Cortex of kidney (tissue), 1 donor: ENCODE results near the gene DCHS2.

Experiments
- DNase-seq: peaks from one replicate; lab custom pipeline; 2025; lab: John Stamatoyannopoulos, UW

DCHS2 gene

GRCh38 chr4:154489558-154490233, 1.9 kb downstream of the DCHS2 start:
- DNase-seq: no peak

- DNase-seq: no peak
These were observed 4.5 kb downstream of the DCHS2 start for GRCh38 chr4:154487145-154487544.

GRCh38 chr4:154485127-154485773, 6.3 kb downstream of the DCHS2 start:
- DNase-seq: no peak

- no peak for DNase-seq
These were observed 13.1 kb downstream of the DCHS2 start for GRCh38 chr4:154478547-154478946.

GRCh38 chr4:154478128-154478527, 13.5 kb downstream of the DCHS2 start:
- no peak for DNase-seq

- no peak for DNase-seq
These were observed 15.4 kb downstream of the DCHS2 start for GRCh38 chr4:154476232-154476631.

- no peak for DNase-seq
These were observed 15.8 kb downstream of the DCHS2 start for GRCh38 chr4:154475820-154476219.

- no peak for DNase-seq
These were observed 18.1 kb downstream of the DCHS2 start for GRCh38 chr4:154473497-154473896.

- no peak for DNase-seq
These were observed 18.7 kb downstream of the DCHS2 start for GRCh38 chr4:154472858-154473257.

- DNase-seq: no peak
These were observed 19.9 kb downstream of the DCHS2 start for GRCh38 chr4:154471526-154472331.

GRCh38 chr4:154471032-154471431, 20.6 kb downstream of the DCHS2 start:
- no peak for DNase-seq

GRCh38 chr4:154467886-154468285, 23.7 kb downstream of the DCHS2 start:
- DNase-seq: no peak

GRCh38 chr4:154466336-154466735, 25.3 kb downstream of the DCHS2 start:
- no peak for DNase-seq

- DNase-seq: no peak
These were observed 26.5 kb downstream of the DCHS2 start for GRCh38 chr4:154465085-154465484.

- DNase-seq: no peak
These were observed 26.9 kb downstream of the DCHS2 start for GRCh38 chr4:154464654-154465053.

GRCh38 chr4:154462081-154462810, 29.4 kb downstream of the DCHS2 start:
- DNase-seq: no peak

GRCh38 chr4:154457471-154457870, 34.1 kb downstream of the DCHS2 start:
- no peak for DNase-seq

- DNase-seq: no peak
These were observed 34.7 kb downstream of the DCHS2 start for GRCh38 chr4:154456889-154457288.

GRCh38 chr4:154456240-154456639, 35.4 kb downstream of the DCHS2 start:
- no peak for DNase-seq

- no peak for DNase-seq
These were observed 36.5 kb downstream of the DCHS2 start for GRCh38 chr4:154455111-154455510.

- no peak for DNase-seq
These were observed 36.9 kb downstream of the DCHS2 start for GRCh38 chr4:154454710-154455109.

GRCh38 chr4:154452798-154453346, 38.7 kb downstream of the DCHS2 start:
- DNase-seq: no peak
